Measurements from ENCODE around the gene SGCA.

Gene SGCA

DNA sequence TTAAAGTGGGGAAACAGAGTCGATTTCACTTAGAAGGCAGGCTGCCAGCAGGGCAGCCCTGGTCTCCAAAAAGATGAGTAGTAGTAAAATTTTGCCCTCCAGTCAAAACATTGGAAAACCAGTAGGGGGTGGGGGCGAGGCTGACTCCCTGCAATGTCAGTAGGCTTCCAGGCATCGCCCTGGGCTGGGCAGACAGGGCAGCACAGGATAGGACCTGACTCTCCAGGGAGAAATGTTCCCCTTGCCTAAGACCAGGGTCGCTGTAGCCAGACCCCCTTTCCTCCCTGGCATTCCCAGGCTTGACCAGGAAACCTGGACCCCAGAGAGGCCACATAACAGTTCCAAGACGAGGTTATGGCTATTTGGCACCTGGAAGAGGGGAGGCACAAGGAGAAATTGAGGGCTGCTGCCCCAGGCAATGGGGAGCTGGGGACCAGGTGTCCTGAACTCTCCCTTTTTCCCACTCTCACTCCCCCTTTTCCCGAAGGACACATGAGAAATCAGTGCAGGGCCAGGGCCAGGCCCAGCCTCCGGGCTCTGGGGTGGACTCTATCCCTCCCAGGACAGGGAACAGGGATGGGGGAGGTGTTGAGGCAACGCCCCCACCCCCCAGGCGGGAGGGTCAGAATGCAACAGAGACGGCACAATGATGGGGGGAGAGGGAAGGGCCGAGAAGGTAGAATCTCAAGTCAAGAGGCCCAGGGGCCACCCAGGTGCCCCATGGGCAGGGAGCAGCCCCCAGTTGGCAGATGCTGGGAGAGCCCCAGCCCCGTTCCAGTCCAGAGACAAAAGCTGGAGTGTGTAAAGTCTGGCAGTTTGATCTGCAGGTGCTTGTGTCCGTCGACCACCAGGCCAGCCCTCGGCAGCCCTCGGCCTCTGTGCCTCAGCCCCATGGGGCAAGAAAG is 31.3 kb upstream of the SGCA start:
- DNase-seq: no peak

GRCh38 chr17:50135316-50136095 is 30.3 kb upstream of the SGCA start:
- no peak for DNase-seq

DNA sequence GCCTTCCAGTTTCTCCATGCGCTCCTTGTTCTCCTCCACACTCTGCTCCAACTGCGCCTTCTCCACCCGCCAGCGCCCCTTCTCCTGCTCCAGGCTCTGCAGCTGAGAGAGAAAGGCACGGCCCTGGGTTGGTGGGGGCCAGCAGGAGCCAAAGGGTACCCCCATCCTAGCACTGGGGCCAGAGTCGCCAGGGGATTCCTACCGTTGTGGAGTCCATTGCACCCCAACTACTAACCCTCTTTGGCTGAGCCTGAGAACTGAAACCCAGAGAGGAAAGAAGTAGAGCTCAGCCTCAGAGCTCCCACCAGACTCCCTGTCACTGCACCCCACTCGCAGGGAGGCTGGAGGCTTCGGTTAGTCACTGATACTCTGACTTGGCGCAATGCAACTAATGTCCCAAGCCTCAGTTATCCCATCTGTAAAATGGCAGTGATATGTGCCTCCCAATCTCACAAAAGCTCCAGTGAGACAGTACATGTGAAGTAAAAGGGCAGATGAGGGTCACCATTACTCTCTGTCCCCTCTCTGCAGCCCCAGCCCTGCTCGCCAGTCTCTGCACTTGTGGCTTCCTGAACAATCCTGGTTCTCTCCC is 29.6 kb upstream of the SGCA start:
- DNase-seq: no peak

DNA sequence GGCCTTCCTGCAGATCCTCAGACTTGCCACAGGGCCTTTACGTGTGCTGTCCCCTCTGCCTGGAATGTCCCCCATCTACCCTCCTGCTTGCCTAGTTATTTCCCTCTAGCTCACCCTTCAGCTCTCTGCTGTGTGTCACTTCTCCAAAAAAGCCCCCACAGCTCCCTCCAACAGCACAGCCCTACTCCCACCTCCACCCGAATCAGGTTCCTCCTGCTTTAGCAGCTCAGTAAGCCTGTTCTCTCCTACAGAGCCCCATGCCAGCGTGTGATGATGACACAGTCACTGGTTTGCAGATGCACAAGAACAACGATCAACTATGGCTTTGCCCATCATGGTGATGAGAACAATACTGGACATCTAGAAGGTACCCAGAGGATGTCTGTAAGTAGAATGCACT is 28.8 kb upstream of the SGCA start:
- DNase-seq: no peak

- DNase-seq: no peak
These were observed 26.5 kb upstream of the SGCA start for GRCh38 chr17:50139185-50139783.

DNA sequence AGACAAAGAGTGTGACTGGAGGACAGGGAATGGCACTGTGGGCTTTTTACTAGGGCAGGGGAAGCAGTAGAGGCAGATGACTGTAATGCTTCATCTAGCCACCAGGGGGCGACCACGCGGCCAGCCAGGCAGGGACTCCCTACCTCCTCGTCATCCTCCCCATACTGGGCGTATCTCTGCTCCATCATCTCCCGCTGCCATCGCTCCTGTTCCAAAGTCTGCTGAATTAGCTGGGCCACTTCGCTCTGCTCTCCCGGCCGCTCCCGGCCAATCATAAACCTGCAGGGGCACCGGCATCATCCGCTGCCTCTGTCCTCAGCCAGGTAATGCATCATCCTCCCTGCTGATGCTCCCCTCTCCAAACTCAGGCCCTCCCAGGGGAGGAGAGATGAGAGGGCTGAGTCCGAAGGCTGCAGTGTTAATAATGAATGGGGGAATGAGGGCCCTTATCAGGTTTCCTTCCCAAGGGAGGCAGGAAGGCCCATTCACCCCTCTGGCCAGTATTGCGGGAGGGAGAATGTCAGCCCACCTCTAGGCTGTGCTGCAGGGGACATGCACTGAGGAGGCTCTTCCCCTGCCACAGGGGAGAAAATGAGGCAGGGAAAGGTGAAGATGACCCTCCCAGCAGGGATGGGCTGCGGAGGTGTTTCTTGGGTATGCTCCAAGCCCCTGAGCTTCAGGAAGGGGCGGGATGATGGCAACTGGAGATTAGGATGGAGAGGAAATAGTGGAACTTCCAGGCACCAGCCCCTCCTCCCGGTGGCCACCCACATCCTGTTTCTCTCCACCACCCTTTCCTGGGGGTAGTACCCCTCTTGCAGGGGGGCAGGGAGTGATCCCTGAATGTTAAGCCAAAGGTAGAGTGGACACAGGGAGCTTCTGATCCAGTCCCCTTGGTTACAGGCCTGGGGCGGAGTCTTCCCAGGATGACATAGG is 25.6 kb upstream of the SGCA start:
- DNase-seq: no peak

GRCh38 chr17:50141026-50141744 is 24.6 kb upstream of the SGCA start:
- no peak for DNase-seq

DNA sequence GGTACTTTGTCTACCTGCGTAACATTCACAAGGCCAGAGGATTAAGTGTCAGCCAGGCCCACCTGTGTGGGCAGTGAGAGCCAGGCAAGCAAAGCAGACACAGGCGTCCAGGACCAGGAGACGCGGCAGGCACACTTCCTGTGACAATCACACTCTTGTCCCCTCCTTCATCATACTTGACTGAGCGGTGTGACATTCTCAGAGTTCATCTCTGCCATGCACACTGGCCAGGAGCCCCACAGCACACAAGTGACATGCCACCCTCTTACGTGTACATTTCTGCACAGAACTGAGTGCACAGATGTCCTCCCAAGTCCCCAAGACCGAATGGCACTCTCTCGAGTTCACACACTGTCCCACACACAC is 24.1 kb upstream of the SGCA start:
- no peak for DNase-seq

GRCh38 chr17:50143461-50144176 is 22.2 kb upstream of the SGCA start:
- DNase-seq: no peak

DNA sequence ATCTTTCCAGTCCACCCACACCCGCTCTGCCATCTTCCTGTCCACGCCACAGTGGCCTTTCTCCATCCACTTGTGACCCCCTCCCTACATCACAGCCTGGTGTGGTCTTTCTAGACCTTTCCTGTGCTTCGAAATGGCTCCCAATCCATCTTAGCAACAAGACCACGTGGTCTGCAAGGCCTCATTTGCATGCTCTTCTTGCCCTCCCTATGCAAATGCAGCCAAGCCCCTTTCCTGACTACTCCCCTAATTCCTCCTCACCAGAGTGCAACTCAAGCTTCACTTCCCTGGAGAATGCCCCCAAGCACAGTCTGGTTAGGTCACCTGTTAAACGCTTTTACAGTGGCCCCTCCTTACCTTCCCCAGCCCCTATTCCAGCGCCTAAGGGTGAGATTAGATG is 21.4 kb upstream of the SGCA start:
- DNase-seq: no peak

GRCh38 chr17:50144845-50145531 is 20.8 kb upstream of the SGCA start:
- no peak for DNase-seq

DNA sequence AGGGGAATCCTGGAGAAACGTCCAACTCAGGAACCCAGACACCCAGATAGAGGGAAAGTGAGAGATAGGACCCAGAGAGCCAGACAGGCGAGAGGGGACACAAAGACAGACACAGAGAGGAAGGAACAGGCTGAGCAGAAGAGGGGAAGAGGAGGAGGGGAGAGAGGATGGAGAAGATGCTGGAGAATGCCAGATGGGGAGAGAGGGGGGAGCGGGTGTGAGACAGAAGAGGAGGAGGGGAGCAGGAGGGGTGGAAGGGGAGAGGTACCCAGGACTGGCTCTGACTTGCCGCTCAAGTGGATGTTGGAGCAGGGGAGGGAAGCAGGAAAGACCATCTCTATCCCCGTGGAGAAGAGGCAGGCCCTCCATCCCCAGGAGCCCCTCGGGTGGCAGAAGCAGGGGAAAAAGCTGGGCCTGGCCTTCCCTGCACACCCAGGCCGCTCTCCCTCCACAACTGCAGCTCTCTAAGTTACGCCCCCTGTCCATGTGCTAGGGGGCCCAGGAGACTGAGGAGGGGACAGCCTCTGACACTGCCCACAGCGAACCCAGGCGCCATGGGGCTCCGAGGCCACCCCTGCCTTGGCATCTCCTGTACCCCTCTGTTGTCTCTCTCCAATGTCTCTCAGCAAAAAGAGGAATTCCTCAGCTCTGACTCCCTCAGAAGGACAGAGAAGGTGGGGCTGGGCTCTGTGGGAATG is 20.1 kb upstream of the SGCA start:
- no peak for DNase-seq

DNA sequence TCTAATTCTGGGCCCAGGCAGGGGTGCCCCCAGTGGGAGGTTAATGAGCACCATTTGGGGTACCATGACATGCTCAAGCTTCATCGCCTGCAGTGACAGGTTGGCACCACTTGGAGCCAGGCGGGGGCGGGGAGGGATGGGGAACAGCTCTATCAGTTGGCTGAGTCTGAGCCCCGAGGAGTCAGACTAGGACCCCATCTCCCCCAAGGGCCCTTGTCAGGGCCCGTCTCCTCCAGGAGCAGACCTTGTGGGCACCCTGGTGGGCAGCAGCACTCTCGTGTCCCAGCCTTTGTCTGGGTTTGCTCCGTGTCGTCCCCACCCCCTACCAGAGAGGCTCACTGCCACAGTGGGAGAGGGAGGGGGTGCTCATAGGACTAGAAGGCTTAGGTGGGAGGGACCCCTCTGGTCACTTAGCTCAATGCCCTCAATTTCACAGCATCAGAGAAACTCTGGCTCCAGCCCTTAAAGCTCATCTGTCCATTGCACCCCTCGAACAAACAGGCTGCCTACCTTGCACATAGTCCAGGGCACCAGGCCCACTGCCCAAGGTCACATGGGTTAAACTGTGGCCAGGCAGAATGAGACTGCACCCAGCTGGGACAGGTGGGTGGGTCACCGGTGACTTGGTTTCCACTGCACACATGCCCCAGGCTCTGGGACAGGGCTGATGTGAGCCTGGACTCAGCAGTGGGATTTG is 19.4 kb upstream of the SGCA start:
- DNase-seq: no peak

DNA sequence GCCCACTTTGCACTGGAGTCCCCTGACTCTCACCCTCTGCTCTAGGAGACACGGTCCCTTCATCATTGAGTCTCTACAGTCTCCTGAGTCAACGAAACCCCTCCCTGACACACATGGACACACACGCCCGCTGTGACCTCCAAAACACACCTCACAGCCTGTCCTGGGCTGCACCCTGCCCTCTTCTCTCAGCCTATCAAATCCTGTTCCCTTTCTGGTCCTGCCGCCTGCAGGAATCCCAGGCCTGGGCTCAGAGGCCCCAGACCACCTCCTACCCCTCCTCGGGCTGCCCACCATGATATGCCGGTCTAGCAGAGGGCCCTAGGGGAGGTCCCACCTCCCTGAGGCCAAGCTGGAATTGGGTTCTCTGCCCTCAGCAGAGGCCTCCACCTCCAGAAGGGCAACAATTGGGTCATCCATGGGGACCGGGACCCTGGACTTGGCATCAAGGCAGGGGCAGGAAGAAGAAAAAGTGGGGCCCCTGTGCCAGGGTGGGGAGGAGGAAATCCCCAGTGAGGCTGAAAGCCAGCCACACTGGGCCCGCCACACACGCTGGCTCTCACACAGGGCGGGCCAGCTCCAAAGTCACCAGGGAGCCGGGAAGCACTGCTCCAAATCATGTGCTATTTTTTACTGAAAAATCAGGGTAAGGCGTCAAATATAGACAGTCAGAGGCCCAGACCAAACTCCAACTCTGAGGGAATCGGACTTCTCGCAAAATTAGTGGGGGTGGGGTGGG is 18.7 kb upstream of the SGCA start:
- DNase-seq: no peak

- DNase-seq: no peak
These were observed 18.0 kb upstream of the SGCA start for GRCh38 chr17:50147841-50148225.

- no peak for DNase-seq
These were observed 17.3 kb upstream of the SGCA start for GRCh38 chr17:50148226-50149090.

- no peak for DNase-seq
These were observed 16.8 kb upstream of the SGCA start for GRCh38 chr17:50149091-50149416.
